ENCODE measurements around the gene RASA3.

RASA3 gene

GRCh38 chr13:114097893-114098688, 34.3 kb downstream of the RASA3 start:
- no peak for DNase-seq

GRCh38 chr13:114097212-114097892, 35.1 kb downstream of the RASA3 start:
- no peak for DNase-seq

DNA sequence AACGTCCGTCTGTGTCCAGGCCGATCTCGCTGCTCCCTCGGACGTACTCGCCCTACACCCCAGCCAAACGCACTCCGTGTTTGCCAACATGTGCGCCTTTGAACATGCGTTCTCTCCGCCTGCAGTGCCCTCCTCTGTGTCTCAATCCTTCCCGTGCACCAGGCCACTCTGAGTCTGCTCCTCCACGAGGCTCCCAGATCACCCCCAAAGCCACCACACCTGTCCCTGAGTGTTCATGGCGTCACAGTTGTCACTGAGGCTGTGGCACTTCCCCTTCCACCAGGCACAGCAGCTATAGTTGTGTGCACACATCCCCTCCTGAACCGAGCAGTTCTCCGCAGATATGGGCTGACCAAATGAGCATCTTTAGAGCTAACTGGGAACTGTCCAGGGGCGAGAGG, 35.6 kb downstream of the RASA3 start:
- no peak for DNase-seq

DNA sequence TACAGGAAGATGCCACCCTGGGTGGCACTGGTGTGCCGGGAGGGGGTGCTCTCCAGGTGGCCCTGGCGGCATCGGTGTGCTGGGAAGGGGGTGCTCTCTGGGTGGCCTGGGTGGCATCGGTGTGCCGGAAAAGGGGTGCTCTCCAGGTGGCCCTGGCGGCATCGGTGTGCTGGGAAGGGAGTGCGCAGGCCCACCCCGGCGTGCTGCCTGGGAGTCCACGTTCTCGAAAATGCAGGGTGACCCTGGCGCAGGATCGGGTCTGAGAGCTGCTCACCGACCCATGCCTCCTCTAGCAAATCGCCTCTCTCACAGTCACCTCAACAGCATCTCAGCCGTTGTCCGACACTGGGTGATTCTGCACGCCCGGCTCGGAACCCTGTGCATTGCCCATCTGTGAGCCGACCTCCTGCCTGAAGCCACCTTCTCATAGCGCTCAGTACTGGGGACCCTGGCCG, 36.4 kb downstream of the RASA3 start:
- DNase-seq: no peak

GRCh38 chr13:114095486-114095885, 36.9 kb downstream of the RASA3 start:
- DNase-seq: no peak

GRCh38 chr13:114093118-114093517, 39.3 kb downstream of the RASA3 start:
- DNase-seq: no peak

DNA sequence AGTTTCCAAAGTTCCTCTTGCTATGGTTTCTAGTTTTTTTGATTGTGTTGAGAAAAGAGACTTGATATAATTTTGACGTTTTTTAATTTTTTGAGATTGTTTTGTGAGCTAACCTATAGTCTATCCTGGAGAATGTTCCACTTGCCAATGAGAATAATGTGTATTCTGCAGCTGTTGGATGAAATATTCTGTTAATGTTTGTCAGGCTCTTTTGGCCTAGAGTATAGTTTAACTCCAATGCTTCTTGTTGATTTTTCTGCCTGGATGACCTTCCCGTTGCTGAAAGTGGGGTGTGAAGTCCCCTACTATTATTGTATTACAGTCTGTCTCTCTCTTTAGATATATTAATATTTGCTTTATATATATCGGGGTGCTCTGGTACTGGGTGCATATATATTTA, 40.0 kb downstream of the RASA3 start:
- DNase-seq: no peak

- no peak for DNase-seq
Observed at GRCh38 chr13:114090476-114090875, 41.9 kb downstream of the RASA3 start.

DNA sequence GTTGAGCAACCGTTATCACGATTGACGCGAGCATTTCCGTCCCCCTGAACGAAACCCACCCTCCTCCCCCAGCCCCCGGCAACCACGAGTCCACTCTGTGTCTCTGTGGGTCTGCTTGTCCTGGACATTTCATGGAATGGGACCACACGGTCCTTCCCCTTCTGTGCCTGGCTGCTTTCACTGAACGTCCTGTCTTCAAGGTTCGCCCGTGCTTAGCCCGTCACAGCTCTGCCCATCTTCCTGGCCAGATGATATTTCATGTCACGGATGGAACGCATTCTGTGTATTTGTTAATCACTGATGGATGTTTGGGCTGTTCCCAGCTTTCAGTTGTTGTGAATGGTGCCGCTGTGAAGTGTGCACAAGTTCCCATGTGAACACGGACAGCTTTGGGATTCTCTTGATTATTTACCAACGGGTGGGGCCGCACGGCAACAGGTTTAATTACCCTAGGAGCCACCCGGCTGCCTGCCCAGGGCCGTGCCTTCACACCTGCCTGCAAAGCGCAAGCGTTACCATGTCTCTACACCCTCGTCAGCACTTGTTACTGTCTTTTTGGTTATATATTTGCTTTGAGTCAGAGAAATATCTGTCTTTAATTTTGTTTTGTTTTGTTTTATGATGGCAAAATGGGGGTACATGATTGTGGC, 42.5 kb downstream of the RASA3 start:
- DNase-seq: no peak

DNA sequence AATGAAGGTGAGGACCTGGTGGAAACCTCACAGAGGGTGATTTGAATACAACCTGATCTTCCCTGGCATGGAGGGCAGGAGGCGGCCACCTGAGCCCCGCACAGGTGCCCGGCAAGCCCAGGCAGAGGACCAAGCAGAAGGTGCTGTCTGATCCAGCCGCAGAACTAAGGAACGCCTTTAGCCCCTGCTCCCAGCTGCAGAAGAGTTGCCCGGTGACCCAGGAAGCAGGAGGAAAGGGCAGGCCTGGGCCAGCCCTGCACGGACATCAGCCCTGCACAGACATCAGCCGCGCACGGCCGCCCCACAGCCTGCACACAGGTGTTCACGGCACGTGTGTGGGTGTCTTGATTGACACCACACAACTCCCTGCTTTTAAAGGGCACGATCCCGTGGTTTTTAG, 43.1 kb downstream of the RASA3 start:
- DNase-seq: no peak

GRCh38 chr13:114088863-114089262, 43.6 kb downstream of the RASA3 start:
- no peak for DNase-seq

- no peak for DNase-seq
Observed at GRCh38 chr13:114088234-114088633, 44.2 kb downstream of the RASA3 start.

DNA sequence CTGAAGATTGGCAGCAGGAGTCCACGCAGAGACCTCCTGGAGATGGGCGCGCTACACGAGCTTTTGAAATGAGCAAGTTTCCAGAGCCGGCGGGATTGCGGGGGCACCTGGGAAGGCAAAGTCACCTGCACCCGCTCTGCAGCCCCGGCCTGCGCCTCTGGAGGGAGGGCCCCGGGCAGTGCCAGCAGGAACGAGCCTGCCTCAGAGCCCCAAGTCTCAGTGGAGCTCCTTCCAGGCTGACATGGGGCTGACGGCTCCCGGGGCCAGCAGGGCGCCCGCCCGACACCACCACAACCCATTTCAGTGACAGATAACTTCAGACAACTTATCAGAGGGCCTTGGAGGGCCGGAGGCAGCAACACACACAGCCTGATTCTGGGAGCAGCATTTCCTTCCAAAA, 45.0 kb downstream of the RASA3 start:
- no peak for DNase-seq

DNA sequence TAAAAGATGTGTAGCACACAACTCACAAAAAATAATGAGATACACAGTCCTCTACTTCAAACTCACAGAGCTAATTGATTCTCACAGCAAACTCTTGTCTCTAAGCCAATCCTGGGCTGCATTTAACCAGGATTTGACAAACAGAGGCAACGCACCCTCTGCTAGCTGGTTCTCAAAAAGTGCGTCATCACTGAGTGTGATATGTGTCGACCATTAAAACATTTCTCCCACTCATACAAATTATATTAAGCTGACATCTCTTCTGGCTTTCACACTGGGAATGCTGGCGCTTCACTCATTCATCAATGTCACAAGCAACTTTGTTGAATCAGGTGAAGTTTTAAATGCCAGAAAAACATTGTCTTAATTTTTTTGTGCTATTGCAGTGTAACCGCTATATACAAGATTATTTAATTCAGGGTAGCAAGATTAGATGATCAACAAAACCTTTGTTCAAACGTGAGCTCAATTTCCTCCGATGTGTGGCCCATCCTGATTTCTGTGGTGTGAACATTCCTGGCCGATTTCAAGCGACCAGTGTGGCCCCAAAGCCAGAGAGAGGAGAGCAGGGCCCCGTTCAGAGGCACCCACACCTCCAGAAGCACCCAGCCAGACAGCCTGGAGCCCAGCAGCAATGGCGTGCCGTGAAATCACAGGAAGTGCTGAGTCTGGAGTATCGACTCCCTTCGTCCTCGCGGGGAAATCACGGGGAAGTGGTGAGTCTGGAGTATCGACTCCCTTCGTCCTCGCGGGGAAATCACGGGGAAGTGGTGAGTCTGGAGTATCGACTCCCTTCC, 49.4 kb downstream of the RASA3 start:
- DNase-seq: no peak

DNA sequence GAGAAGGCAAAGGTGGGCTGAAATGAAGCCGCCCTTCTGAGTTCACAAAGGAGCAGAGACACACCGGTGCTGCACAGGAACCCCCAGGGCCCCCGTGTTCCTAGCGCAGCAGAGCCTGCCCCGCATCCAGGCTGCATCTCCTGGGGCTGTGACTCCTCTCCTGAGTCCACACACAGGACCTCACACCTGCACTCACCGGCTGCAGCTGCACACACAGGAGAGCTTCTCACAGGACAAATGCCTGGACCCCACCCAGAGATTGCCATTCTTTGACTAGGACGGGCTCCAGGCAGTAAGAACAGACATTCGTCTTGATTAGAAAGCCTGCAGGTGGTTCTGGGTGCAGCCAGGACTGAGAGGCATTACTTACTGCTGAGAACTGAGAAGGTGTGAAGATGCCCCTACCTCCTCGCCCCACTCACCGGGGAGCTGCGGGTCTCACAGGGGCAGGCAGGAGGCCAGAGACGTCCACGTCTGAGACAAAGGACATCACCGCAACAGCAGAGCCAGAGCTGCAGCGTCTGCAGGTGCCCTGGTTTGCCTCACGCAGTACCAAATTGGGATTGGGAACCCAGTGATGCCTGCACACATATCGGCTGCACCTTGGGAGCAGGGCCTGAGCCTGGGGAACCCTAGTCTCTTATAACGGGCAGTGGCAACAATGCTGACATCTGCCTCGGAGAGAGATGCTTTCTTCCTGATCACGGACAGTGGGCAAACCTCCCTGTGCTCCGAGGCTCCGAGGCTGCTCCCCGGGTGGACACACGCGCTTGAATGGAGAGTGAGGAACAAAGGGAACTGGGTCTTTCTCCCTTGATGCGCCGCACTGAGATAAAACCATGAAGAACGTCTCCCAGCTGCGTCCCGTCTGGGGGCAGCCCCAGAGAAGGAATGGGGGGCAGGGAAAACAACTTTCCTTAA, 50.4 kb downstream of the RASA3 start:
- DNase-seq: no peak

- DNase-seq: no peak
Observed at GRCh38 chr13:114080739-114081561, 51.5 kb downstream of the RASA3 start.

DNA sequence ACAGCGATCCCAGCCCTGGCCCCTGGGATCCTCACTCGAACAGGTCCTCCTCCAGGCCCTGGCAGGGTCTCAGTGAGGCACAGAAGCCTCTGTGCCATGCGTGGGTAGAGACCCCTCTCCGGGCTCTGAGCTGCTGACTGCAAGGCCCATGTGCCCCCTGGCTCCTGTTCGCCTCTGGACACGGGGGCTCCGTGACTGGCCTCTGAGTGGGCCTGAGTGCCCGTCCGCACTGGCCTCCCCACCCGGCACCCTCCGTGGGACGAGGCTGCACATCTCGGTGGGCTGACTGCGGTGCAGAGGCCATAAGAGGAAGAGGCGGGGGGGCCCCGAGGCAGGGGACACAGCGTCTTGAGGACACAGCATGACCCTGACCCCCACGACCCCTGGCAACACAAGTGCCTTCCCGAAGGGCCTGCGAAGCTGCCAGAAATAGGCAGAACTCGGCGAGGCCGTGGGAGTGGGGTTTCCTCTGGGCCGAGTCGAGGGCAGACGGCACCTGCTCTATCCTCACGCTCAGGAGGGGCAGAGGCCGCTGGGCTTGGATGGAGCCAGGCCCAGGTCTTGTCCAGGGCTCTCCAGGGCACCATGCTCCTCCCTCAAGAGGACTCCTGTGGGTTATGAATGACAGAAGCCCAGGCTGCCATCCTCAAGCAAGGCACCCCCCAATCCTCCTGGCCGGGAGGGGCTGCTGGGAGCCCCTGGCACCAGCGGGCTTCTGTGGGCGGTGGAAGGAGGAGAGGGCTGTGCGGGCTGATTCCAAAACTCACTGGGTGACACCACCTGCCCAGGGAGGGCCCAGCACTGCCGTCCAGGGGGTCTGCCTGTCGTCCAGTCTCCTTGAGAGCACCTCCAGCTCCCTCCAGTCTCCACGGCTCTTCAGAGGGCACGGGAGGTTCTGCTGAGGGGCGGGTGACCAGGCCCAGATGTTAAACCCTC, 52.6 kb downstream of the RASA3 start:
- DNase-seq: no peak

DNA sequence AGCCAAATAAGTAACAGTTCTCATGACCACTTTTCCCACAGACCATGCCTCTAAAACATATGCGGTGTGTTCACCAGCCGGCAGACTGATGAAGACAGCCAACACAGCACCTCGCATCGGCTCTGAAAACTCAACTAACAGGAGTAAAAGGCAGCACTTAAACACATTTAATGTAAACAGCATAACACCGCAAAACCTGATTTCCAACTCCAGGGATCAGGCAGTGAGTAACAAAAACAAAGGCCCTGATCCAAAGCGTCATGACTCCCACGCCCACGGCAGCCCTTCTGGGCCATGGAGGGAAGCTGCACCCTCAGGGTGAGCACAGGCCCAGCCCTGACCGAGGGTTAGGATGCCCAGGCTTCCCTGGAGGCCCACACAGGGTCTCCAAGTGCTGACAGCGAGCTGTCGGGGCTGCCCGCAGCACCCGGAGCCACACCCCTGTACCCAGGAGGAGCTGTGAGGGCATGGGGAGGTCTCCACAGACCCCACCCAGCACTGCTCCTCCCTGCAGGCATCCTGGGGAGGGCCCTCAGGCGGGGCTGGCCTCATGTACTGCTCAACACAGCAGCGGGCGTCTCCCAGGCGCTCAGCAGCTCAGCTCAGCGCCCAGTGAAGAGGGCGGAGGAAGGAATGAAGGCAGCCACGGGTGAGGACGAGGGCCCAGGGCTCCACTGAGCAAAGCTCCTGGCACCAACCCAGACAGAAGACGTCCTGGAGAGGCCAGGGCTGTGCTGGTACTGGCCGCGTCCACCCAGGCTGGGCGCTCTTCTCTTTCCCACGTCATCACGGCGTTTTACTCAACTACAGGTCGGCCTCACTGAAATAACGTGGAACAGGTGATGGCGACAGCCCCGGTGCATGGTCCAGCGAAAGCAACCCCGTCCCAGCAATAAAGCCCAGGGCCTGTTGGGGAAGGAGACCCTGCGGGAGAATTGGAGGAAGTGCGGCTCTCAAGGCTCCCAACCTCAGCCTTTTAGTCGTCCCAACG, 53.7 kb downstream of the RASA3 start:
- DNase-seq: no peak

DNA sequence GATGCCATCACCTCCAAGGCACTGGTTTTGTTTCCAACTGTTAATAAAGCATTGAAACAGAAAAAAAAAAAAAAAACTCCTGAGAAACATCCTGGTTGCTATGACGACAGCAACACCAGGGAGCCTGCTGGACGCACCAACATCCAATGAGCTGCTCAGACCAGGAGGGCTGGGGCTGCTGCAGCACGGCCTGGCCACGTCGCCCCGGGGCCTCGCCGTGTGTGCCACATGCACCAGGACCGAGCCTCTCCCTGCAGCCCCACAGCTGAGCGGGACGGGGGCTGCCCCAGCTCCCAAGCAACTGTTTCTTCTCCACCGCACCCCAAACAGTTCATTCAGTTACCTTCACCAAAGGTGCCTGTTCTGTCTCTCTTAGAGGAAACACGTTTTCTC, 54.5 kb downstream of the RASA3 start:
- DNase-seq: no peak
